NB4 (cell line): ENCODE measurements around the gene TRAK1.

ENCODE experiments used
- CTCF ChIP-seq: IDR thresholded peaks from one replicate; pipeline ENCODE4 v1.5.1; 2012; ENCODE audit warnings: low read depth, low read length
- MAX ChIP-seq: IDR thresholded peaks from 2 replicates; pipeline ENCODE4 v1.6.1; 2011; ENCODE audit warnings: low read depth, low read length
- POLR2A ChIP-seq: IDR thresholded peaks from 2 replicates; pipeline ENCODE4 v1.6.1; 2011; ENCODE audit warnings: mild to moderate bottlenecking; ENCODE audit not compliant: insufficient read length; ENCODE audit errors: extremely low read depth

GRCh38 chr3:42080453-42080872 lies 10.7 kb upstream of the TRAK1 start:
- TF ChIP-seq CTCF (no peak), POLR2A (no peak), MAX (no peak)
